DMS153 treated with DMSO at 0.1 percent for 48 hours (cell line): Measurements from ENCODE around the gene CBX6.

Source experiments
- DNase-seq: peaks from one replicate; lab custom pipeline; 2025; ENCODE audit not compliant: unreplicated experiment; lab: John Stamatoyannopoulos, UW

Gene CBX6

DNA sequence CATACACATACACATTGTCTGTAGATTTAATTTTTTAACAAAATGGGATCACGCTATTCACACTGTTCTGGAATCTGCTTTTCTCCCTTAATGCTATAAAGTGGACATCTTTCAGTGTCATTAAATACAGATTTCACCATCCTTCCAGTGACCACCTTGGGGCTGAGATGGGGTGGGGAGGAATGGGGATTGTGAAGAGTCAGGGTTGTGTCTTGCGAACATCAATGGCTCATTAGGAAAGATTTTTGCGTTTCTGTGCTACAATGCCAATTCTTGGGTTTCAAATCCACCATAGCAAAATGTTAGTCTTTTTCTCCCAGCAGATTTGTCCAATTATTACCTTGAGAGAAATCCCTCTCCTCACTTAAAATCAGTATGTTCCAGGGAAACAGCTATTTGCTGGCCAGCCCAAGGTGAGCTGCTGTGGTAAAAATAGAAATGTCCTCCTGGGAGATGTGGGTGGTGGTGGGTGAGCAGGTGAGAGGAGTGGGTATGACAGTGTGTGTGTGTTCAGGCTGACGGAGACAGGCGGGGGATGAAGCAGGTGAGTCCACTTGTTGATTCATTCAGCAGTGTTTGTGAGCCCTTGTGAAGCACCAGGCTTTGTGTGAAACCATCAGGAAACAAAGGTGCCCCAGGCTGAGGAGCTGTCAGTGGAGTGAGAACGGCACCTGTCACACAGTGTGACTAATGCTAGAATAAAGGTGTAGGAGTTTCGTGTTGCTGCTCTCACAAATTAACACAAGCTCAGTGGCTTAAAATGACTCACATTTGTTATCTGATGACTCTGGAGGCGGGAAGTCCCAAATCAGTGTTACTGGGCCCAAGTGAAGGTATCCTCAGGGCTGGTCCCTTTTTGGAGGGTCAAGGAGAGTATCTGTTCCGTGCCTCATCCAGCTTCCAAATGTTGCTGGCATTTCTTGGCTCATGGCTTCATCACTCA is 1.7 kb upstream of the CBX6 start:
- peak; percentile 93 for DNase-seq

- DNase-seq = peak; percentile 49
Measured at GRCh38 chr22:38872831-38873248, 824 bp upstream of the CBX6 start.

DNA sequence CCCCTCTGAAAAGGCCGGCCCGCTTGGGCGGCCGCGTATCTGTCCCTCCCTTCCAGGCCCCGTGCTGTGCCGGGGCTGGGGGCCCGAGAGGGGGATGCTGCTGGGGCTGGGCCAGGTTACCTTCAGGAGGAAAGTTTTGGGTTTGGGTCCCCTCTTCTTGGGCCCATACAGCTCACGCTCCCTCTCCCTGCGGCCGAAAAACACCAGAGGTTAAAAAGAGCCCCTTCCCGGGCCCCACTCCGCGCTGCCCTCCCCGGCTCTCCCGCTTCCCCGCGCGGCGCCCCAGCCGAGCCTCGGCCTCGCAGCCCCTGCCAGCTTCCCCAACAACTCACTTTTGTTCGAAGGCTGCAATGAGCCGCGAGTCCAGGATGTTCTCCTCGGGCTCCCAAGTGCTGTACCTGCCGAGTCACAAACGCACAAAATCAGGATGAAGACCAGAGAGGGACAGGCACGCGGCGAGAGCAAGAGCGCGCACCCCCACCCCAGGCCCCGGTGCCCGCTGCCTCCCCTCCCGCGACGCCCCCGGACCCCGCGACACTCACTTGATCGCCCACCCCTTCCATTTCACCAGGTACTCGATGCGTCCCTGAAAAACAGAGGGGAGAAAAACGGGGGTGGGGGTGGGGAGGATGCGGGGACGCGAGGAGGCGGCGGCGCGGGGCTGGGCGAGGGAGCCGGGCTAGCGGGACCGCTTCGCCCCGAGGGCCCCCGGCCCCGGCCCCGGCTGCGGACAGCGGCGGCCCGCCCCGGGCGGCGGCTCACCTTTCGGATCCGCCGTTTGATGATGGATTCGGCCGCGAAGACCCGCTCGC is 450 bp downstream of the CBX6 start:
- no peak for DNase-seq

DNA sequence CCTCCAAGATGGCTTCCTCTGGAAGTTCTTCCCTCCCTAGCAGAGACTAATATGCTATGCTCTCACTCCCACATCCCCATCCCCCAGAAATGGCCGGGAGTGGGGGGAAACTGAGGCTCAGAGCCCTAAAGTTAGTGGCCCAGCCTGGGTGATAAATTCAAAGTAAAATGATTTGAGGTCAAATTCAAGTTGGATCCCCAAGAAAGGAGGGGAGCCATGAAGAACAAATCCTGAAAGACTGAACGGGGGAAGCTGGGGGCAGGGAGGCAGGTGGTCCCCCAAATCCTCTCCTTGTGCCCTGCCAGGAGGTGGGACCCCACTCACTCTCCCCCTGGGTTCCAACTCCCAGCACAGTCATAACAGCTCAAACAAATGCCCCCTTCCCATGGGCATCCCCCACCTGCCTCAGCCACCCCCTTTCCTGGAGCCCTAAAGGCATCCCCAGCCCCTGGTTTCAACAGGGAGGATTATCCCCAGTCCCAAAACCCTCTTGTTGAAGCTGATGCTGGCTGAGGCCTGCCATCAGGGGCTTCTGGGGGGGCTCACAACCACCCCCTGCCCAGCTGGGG is 1.1 kb downstream of the CBX6 start:
- no peak for DNase-seq

DNA sequence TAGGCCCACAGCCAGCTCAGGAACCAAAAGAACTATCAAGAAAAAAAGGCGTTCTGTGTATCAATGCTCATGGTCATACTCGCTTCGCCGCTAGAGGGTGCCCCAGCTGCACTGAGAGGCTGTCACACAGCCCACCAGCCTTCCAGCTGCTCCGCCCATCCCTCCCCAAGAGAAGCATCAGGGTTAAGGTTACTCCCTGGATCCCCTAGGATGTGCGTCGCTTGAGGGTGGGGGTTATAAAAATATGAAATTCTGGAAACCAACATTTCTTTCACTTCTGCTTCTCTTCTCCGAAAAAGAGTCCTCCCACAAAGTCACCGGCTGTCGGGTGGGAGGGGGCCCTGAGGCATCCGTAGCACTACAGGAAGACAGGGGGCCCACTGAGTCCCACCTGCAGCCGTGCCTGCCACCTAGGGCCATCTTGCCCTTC is 1.7 kb downstream of the CBX6 start:
- peak; percentile 70 for DNase-seq

DNA sequence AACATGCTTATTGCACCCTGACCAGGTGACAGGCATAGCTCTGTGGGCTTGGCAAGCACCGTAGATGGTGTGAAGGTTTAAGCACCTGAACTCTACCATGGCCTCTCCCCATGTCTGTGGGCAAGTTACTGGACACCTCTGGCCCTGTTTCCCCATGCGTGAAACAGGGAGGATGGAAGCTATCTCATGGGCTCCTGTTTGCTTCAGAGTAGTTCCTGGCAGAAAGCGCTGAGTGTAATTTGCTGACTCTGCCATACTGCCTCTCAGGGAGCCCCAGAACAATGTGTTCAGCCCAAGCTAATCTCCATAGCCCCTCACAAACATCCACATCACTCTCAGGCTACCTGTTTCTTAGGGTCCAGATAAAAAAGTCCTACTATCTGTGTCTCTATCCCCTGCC is 2.4 kb downstream of the CBX6 start:
- DNase-seq = no peak

GRCh38 chr22:38868886-38869381 is 3.1 kb downstream of the CBX6 start:
- DNase-seq = no peak

GRCh38 chr22:38868286-38868721 is 3.7 kb downstream of the CBX6 start:
- no peak for DNase-seq

- no peak for DNase-seq
Measured at GRCh38 chr22:38867471-38868285, 4.3 kb downstream of the CBX6 start.

DNA sequence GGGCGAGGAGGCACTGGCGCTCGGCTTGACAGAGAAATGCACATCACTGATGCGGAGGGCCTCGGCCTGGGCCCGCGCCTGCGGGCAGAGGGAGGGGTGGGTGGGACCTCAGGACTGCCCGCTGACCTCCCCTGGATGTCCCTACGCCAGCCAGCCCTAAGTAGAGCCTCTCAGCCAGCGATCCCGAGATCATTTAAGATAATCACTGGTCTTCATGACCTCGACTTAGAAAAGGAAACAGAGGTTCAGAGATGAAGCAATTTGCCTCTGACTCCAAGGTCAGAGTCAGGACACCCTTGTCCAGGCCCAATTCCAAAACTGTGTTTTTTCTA is 4.9 kb downstream of the CBX6 start:
- DNase-seq = no peak

GRCh38 chr22:38866399-38867123 is 5.5 kb downstream of the CBX6 start:
- no peak for DNase-seq

GRCh38 chr22:38866024-38866398 is 6.0 kb downstream of the CBX6 start:
- DNase-seq = no peak

GRCh38 chr22:38865201-38866023 is 6.6 kb downstream of the CBX6 start:
- no peak for DNase-seq

DNA sequence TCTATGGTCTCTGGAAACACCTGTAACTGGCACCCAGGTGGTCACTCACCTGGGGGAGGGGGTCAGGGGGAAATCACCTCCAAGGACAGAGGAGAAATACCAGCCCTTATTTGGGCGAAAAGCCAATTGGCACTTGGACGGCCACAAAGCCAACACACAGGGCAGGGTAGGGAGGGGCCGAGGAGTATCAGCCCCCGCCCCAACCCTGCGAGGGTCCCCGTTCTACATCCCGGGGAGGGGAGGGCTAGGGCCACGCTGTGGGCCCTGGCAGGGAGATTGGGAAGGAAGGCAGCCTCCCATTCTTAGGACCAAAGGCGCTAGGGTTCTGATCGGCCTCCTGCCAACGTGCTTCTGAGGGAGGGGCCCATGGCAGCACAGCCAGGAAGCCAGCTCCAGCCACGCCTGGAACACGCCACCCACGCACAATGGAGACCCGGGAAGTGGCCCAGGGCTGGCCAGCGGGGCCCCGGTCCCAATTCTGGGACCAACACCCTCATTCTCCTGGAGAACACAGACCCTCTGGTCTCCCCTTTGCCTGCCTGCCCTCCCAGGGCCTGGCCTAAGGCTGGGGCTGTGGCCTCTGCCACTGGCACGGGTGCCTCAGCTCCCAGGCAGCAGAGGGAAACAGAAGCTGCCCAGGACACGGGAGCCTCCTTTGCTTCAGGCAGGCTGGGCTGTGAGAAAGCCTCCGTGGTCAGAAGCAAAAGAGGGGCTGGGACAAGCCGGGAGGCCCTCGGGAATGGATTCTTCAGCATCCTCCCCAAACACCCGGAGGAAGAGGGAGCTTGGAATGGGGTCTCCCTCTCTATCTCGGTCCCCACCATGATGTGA is 7.4 kb downstream of the CBX6 start:
- DNase-seq = no peak

DNA sequence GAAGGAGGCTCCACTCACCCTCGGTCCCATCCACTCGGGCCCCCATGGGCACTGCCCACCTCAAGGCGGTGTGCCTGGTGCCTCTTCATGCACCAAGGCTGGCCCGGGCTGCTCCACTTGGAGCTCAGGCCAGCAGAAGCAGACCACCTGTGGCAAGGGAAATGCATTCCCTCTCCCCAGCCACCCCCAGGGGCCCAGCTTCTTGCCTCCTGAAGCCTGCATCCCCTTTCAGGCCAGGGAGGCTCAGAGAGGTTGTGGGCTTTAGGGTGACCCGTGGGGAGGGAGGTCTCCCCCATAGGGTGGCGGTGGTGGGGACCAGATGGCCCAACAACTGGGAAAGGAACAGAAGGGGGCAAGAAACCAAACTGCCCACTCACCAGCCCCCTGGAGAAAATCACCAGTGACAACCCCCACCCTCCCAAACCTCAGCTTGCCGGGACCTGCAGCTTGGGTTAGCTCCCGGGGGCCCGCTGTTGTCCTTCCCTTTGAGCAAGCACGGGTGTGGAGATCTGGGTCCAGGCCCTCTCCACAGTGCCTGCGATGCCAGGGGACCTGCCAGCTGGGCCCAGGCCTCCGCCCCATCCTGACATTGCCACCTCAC is 8.4 kb downstream of the CBX6 start:
- no peak for DNase-seq

DNA sequence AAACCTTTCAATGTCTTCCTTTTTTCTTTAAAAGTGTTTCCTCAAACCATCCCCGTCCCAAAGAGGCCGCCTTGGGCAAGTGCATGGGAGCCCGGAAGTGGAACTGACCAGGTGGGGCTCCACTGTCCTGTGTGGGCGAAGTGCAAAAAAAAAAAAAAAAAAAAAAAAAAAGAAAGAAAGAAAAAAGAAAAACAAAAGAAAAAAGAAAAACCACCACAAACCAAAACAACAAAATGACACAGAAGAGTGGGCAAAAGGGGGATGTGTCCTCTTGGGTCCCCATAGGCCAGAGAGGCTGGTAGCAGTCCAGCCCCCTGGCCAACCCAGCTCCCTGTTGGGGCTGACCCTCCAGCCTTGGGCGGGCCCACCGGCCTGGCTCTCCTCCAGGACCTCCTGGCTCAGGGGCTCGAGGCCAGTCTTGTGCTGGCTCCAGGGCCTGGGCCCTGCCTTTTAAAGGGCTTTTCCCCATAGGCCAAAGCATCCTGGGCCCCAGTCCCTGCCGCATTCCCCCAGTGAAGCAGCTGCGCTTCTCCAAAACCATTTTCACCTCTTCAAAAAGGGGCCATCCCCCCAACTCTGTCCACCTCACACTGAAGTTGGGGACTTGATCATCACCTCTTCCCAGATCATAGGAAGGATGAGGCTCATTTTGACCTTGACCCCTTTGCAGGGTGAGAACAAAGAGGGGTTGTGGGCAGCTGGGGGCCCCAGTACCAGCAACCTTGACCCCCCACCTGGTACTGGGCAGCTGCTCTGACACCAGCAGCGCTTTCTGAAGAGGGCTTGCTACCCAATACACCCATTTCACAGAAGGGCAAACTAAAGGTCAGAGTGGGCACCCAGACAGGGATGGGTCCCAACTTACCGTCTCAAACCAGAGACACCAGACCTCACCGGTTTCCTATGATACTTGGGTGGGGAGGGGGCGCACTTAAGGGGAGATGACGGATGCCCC is 9.4 kb downstream of the CBX6 start:
- no peak for DNase-seq

DNA sequence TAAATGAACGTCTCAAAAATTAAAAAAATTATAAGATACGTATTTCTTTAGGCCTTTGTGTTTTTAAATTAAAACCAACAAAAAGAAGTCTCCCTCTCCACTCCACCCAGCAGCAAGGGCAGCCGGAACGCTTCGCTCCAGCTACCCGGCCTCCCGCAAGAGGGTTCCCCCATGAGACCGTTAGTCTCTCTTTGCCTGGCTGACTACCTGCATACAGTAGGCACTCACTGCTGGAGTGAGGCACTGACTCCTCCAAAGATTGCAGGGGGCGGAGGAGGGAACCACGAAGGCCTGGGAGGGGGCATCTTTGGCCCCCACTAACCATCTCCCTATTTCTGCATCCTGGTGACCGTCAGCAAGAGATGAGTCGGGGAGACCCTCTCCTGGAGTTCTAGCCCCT is 10.1 kb downstream of the CBX6 start:
- DNase-seq = no peak
